Parathyroid adenoma (tissue), 2 donors: ENCODE results near the gene AGAP5.
"Not testable (repeated sequence)": the region's sequence is repeated elsewhere in the genome, so short reads cannot be mapped to it uniquely, and the experiment has no call there.

Source experiments
- H2AFZ ChIP-seq: fragments of 300-600 bp; sonication (generic); one replicate; pipeline ENCODE4 v1.7.0; 2017; ENCODE audit warnings: antibody characterized with exemption, mild to moderate bottlenecking
- H3K27ac ChIP-seq: fragments of 300-600 bp; sonication (generic); one replicate; pipeline ENCODE4 v1.7.0; 2017
- H3K27me3 ChIP-seq: fragments of 300-600 bp; sonication (generic); one replicate; pipeline ENCODE4 v1.7.0; 2017; ENCODE audit warnings: low read length; ENCODE audit not compliant: control insufficient read depth, insufficient read depth
- H3K36me3 ChIP-seq: fragments of 300-600 bp; sonication (generic); one replicate; pipeline ENCODE4 v1.7.0; 2017; ENCODE audit warnings: low read length; ENCODE audit not compliant: control insufficient read depth, insufficient read depth
- H3K4me1 ChIP-seq: fragments of 300-600 bp; sonication (generic); one replicate; pipeline ENCODE4 v1.7.0; 2017; ENCODE audit warnings: control low read depth
- H3K4me2 ChIP-seq: fragments of 300-600 bp; sonication (generic); one replicate; pipeline ENCODE4 v1.7.0; 2017; ENCODE audit warnings: low read length
- H3K4me3 ChIP-seq: fragments of 300-600 bp; sonication (generic); one replicate; pipeline ENCODE4 v1.7.0; 2017; ENCODE audit warnings: low read depth, low read length
- H3K79me2 ChIP-seq: fragments of 300-600 bp; sonication (generic); one replicate; pipeline ENCODE4 v1.7.0; 2017; ENCODE audit warnings: control low read depth
- H3K9ac ChIP-seq: fragments of 300-600 bp; sonication (generic); one replicate; pipeline ENCODE4 v1.7.0; 2017; ENCODE audit warnings: mild to moderate bottlenecking
- H3K9me3 ChIP-seq: fragments of 300-600 bp; sonication (generic); one replicate; pipeline ENCODE4 v1.7.0; 2017; ENCODE audit warnings: low read length; ENCODE audit not compliant: control insufficient read depth
- TF ChIP-seq, protein P1 (sequence below): fragments of 300-600 bp; sonication (generic); IDR thresholded peaks from one replicate; pipeline ENCODE4 v1.7.0; 2017; ENCODE audit warnings: antibody characterized with exemption, mild to moderate bottlenecking
- donor health status: primary hyperparathyroidism.

Gene AGAP5

GRCh38 chr10:73717556-73717955 lies 19.6 kb upstream of the AGAP5 start:
- TF ChIP-seq, protein P1, sequence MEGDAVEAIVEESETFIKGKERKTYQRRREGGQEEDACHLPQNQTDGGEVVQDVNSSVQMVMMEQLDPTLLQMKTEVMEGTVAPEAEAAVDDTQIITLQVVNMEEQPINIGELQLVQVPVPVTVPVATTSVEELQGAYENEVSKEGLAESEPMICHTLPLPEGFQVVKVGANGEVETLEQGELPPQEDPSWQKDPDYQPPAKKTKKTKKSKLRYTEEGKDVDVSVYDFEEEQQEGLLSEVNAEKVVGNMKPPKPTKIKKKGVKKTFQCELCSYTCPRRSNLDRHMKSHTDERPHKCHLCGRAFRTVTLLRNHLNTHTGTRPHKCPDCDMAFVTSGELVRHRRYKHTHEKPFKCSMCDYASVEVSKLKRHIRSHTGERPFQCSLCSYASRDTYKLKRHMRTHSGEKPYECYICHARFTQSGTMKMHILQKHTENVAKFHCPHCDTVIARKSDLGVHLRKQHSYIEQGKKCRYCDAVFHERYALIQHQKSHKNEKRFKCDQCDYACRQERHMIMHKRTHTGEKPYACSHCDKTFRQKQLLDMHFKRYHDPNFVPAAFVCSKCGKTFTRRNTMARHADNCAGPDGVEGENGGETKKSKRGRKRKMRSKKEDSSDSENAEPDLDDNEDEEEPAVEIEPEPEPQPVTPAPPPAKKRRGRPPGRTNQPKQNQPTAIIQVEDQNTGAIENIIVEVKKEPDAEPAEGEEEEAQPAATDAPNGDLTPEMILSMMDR: no peak
- no peaks in the 10 kb centered on the region for H3K36me3 ChIP-seq
- H3K27me3 ChIP-seq: no peaks in the 10 kb centered on the region
- H3K9ac ChIP-seq: no peak overlapping the region
- H3K9me3 ChIP-seq: no peaks in the 10 kb centered on the region
- H3K79me2 ChIP-seq: no peaks in the 10 kb centered on the region
- no peak overlapping the region for H2AFZ ChIP-seq
- no peak overlapping the region for H3K4me3 ChIP-seq
- H3K27ac ChIP-seq: no peak overlapping the region
- H3K4me2 ChIP-seq: no peak overlapping the region
- H3K4me1 ChIP-seq: no peaks in the 10 kb centered on the region

- Histone ChIP-seq H3K4me1 (no peaks in the 10 kb centered on the region), H3K36me3 (no peaks in the 10 kb centered on the region)
- TF ChIP-seq, protein P1: no peak
These were observed 18.3 kb upstream of the AGAP5 start for GRCh38 chr10:73716251-73716650.

GRCh38 chr10:73715179-73716156 lies 17.6 kb upstream of the AGAP5 start:
- not testable (repeated sequence) for H3K27me3 ChIP-seq, H2AFZ ChIP-seq, H3K4me3 ChIP-seq, H3K9me3 ChIP-seq, H3K4me2 ChIP-seq, H3K4me1 ChIP-seq, H3K36me3 ChIP-seq, H3K27ac ChIP-seq, H3K9ac ChIP-seq, H3K79me2 ChIP-seq

More at GRCh38 chr10:73716251-73716650, 18.3 kb upstream of the AGAP5 start:
- H3K9ac ChIP-seq: no peak overlapping the region
- no peak overlapping the region for H2AFZ ChIP-seq
- no peak overlapping the region for H3K27ac ChIP-seq
- H3K9me3 ChIP-seq: no peaks in the 10 kb centered on the region
- no peak overlapping the region for H3K4me3 ChIP-seq
- H3K27me3 ChIP-seq: no peaks in the 10 kb centered on the region
- no peaks in the 10 kb centered on the region for H3K79me2 ChIP-seq
- no peak overlapping the region for H3K4me2 ChIP-seq

GRCh38 chr10:73714483-73714882 lies 16.6 kb upstream of the AGAP5 start:
- H3K27ac ChIP-seq, H3K9me3 ChIP-seq, H3K36me3 ChIP-seq, H3K4me3 ChIP-seq, H2AFZ ChIP-seq, H3K27me3 ChIP-seq, H3K9ac ChIP-seq, H3K79me2 ChIP-seq, H3K4me2 ChIP-seq, H3K4me1 ChIP-seq: not testable (repeated sequence)

GRCh38 chr10:73713912-73714311 lies 16.0 kb upstream of the AGAP5 start:
- H3K27me3 ChIP-seq, H3K4me2 ChIP-seq, H2AFZ ChIP-seq, H3K9me3 ChIP-seq, H3K4me1 ChIP-seq, H3K36me3 ChIP-seq, H3K4me3 ChIP-seq, H3K9ac ChIP-seq, H3K79me2 ChIP-seq, H3K27ac ChIP-seq: not testable (repeated sequence)

DNA sequence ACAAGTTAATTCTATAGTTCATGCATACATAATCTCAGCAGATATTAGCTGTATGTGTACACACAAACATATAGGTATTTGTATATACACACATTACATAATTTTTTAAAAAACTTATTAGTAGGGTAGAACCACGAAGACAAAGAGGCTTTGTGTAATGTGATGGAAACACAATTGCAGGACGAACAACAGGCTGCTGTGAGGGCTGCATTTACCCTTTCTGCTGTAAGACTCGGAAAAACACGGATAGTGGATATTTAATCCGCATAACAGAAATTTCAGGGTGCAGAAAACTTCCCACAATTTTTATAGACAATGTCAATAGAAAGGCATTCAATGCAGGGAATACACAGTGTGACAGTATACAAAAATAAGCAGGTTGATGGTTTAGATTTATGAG lies 13.8 kb upstream of the AGAP5 start:
- not testable (repeated sequence) for H3K4me1 ChIP-seq, H3K27ac ChIP-seq, H3K4me3 ChIP-seq, H2AFZ ChIP-seq, H3K4me2 ChIP-seq, H3K36me3 ChIP-seq, H3K79me2 ChIP-seq, H3K27me3 ChIP-seq, H3K9ac ChIP-seq, H3K9me3 ChIP-seq

- H3K27ac ChIP-seq, H3K79me2 ChIP-seq, H3K9me3 ChIP-seq, H2AFZ ChIP-seq, H3K9ac ChIP-seq, H3K36me3 ChIP-seq, H3K4me2 ChIP-seq, H3K4me1 ChIP-seq, H3K4me3 ChIP-seq, H3K27me3 ChIP-seq: not testable (repeated sequence)
These were observed 10.2 kb upstream of the AGAP5 start for GRCh38 chr10:73708122-73708521.

- H3K9me3 ChIP-seq, H2AFZ ChIP-seq, H3K4me2 ChIP-seq, H3K27ac ChIP-seq, H3K79me2 ChIP-seq, H3K27me3 ChIP-seq, H3K4me3 ChIP-seq, H3K4me1 ChIP-seq, H3K9ac ChIP-seq, H3K36me3 ChIP-seq: not testable (repeated sequence)
These were observed 9.7 kb upstream of the AGAP5 start for GRCh38 chr10:73707628-73708027.

DNA sequence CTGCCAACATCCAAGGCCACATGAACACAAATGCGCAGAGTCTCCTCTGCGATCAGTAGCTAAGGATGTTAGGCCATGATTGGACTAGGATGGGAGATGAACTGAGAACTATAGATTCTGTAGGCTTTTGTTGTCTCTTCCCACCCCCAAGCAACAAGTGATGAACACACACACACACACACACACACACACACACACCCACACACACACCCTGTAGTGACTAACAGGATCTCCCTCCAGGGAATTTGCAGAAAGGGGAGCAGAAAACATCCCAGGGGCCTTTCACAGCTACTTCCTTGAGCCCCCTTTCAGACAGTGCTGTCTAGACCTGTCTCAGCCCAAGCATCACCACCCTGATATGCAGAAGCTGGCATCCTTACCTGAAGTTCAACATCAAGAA lies 8.6 kb upstream of the AGAP5 start:
- H3K27ac ChIP-seq, H3K79me2 ChIP-seq: not testable (repeated sequence)

More for the DNA sequence above, 8.6 kb upstream of the AGAP5 start:
- not testable (repeated sequence) for H3K4me2 ChIP-seq, H3K27me3 ChIP-seq, H3K4me3 ChIP-seq, H3K9ac ChIP-seq, H3K36me3 ChIP-seq, H3K4me1 ChIP-seq, H2AFZ ChIP-seq, H3K9me3 ChIP-seq
